ENCODE results near the gene ETS2.

ETS2 gene

GRCh38 chr21:38768471-38769063, 37.2 kb upstream of the ETS2 start:
- Histone ChIP-seq H3K27me3 (replicated peaks; ENCODE audit: insufficient read depth, low read length) (peaks cover 89% of the 10 kb centered on the region), H3K9me2 (replicated peaks; ENCODE audit: insufficient read depth, low read length) (no peaks in the 10 kb centered on the region), H3K4me2 (ENCODE audit: low read depth, low read length) (peak overlapping the region; percentile 62), H3K36me3 (replicated peaks; ENCODE audit: insufficient read depth, low read length) (no peaks in the 10 kb centered on the region), H3K27ac (ENCODE audit: low read length) (no peak overlapping the region), H2AFZ (ENCODE audit: low read length) (no peak overlapping the region), H3K9ac (ENCODE audit: low read length) (no peak overlapping the region), H3K4me3 (ENCODE audit: low read length) (0 out of 2 replicates have a peak overlapping the region, but pooled peaks have one; percentile 3), H3K4me1 (ENCODE audit: low read length) (peaks cover 15% of the 10 kb centered on the region), H4K20me1 (ENCODE audit: insufficient read depth, low read length) (peaks cover 4% of the 10 kb centered on the region; the same call in 1 of the 2 replicates), H3K9me3 (replicated peaks; ENCODE audit: insufficient read depth, low read length) (no peaks in the 10 kb centered on the region), H3K79me2 (ENCODE audit: low read length) (no peaks in the 10 kb centered on the region), H3F3A (ENCODE audit: insufficient read depth, low read length) (peaks cover 24% of the 10 kb centered on the region)
- no peak for DNase-seq
- TF ChIP-seq EZH2 (optimal IDR thresholded peaks at IDR 0.05; ENCODE audit: low read depth, low read length) = no peak
- TF ChIP-seq CTCF (IDR thresholded peaks at IDR 0.05; ENCODE audit: low read length) = no peak
- no peak; the same call in 1 of the 2 replicates for TF ChIP-seq EZH2phosphoT487 (IDR thresholded peaks at IDR 0.05; ENCODE audit: low read length)

GRCh38 chr21:38769191-38769780, 36.4 kb upstream of the ETS2 start:
- Histone ChIP-seq H3F3A (ENCODE audit: insufficient read depth, low read length) (peaks cover 24% of the 10 kb centered on the region), H3K27me3 (replicated peaks; ENCODE audit: insufficient read depth, low read length) (peaks cover 89% of the 10 kb centered on the region), H3K9me2 (replicated peaks; ENCODE audit: insufficient read depth, low read length) (no peaks in the 10 kb centered on the region), H3K27ac (ENCODE audit: low read length) (no peak overlapping the region), H3K4me1 (ENCODE audit: low read length) (peaks cover 15% of the 10 kb centered on the region), H4K20me1 (ENCODE audit: insufficient read depth, low read length) (peaks cover 4% of the 10 kb centered on the region; the same call in 1 of the 2 replicates), H2AFZ (ENCODE audit: low read length) (no peak overlapping the region), H3K79me2 (ENCODE audit: low read length) (no peaks in the 10 kb centered on the region), H3K36me3 (replicated peaks; ENCODE audit: insufficient read depth, low read length) (no peaks in the 10 kb centered on the region), H3K4me3 (ENCODE audit: low read length) (no peak overlapping the region), H3K9ac (ENCODE audit: low read length) (no peak overlapping the region), H3K4me2 (ENCODE audit: low read depth, low read length) (no peak overlapping the region), H3K9me3 (replicated peaks; ENCODE audit: insufficient read depth, low read length) (no peaks in the 10 kb centered on the region)
- TF ChIP-seq EZH2phosphoT487 (IDR thresholded peaks at IDR 0.05; ENCODE audit: low read length) (peak; percentile 44), CTCF (IDR thresholded peaks at IDR 0.05; ENCODE audit: low read length) (no peak)
- DNase-seq = no peak

GRCh38 chr21:38770660-38771059, 35.1 kb upstream of the ETS2 start:
- H3K79me2 ChIP-seq (ENCODE audit: low read length) = no peaks in the 10 kb centered on the region
- H3K27me3 ChIP-seq (replicated peaks; ENCODE audit: insufficient read depth, low read length) = peaks cover 90% of the 10 kb centered on the region
- peaks cover 15% of the 10 kb centered on the region for H3K4me1 ChIP-seq (ENCODE audit: low read length)
- no peak overlapping the region for H3K27ac ChIP-seq (ENCODE audit: low read length)
- no peaks in the 10 kb centered on the region for H3K9me2 ChIP-seq (replicated peaks; ENCODE audit: insufficient read depth, low read length)
- no peaks in the 10 kb centered on the region for H3K9me3 ChIP-seq (replicated peaks; ENCODE audit: insufficient read depth, low read length)
- no peak overlapping the region for H3K4me2 ChIP-seq (ENCODE audit: low read depth, low read length)
- TF ChIP-seq EZH2phosphoT487 (IDR thresholded peaks at IDR 0.05; ENCODE audit: low read length) = no peak
- TF ChIP-seq EZH2 (optimal IDR thresholded peaks at IDR 0.05; ENCODE audit: low read depth, low read length) = no peak
- TF ChIP-seq CTCF (IDR thresholded peaks at IDR 0.05; ENCODE audit: low read length) = no peak
- no peaks in the 10 kb centered on the region for H3K36me3 ChIP-seq (replicated peaks; ENCODE audit: insufficient read depth, low read length)
- H4K20me1 ChIP-seq (ENCODE audit: insufficient read depth, low read length) = peaks cover 4% of the 10 kb centered on the region; the same call in 1 of the 2 replicates
- no peak overlapping the region for H3K4me3 ChIP-seq (ENCODE audit: low read length)
- no peak for DNase-seq
- no peak overlapping the region for H3K9ac ChIP-seq (ENCODE audit: low read length)
- H3F3A ChIP-seq (ENCODE audit: insufficient read depth, low read length) = peaks cover 24% of the 10 kb centered on the region
- H2AFZ ChIP-seq (ENCODE audit: low read length) = no peak overlapping the region
